GM12878 (cell line): Measurements from ENCODE around the gene OTUD5. TPM values are rescaled to one million over a fixed set of nuclear protein-coding genes. Genes with fewer than 3 reads are reported as not detected.
A peak's percentile ranks its signal among the peaks of the same experiment; 100 is the strongest.

Experiments
- BHLHE40 ChIP-seq, 2 experiments: fragments of 450-650 bp in 1 of 2; IDR thresholded peaks; 2 replicates each; pipeline ENCODE4 v1.6.1; 2011 to 2017; ENCODE audit warnings: low read depth in 2 of 2, borderline replicate concordance in 1 of 2, improper control_type of control experiment in 1 of 2, low read length in 1 of 2, mild to moderate bottlenecking in 1 of 2
- BRCA1 ChIP-seq: IDR thresholded peaks from 2 replicates; pipeline ENCODE4 v1.6.1; 2011; ENCODE audit warnings: low read depth, low read length, improper control_type of control experiment
- CTCF ChIP-seq, 3 experiments: IDR thresholded peaks in 2 of 3; conservative IDR thresholded peaks in 1 of 3; 2 replicates each; pipeline ENCODE4 v1.5.1; 2011; ENCODE audit warnings: low read depth in 3 of 3, low read length in 3 of 3, mild to moderate bottlenecking in 3 of 3, control low read depth in 2 of 3, moderate library complexity in 2 of 3, inconsistent platforms in 1 of 3, mixed read lengths in 1 of 3; ENCODE audit not compliant: control insufficient read depth in 2 of 3, insufficient read depth in 1 of 3; ENCODE audit errors: extremely low read depth in 1 of 3
- DPF2 ChIP-seq: fragments of 450-650 bp; IDR thresholded peaks from 2 replicates; pipeline ENCODE4 v1.6.1; 2017; ENCODE audit warnings: mild to moderate bottlenecking
- FOXM1 ChIP-seq: IDR thresholded peaks from 2 replicates; pipeline ENCODE4 v1.6.1; 2012; ENCODE audit warnings: low read depth, mild to moderate bottlenecking, inconsistent platforms, low read length, moderate library complexity
- IKZF1 ChIP-seq: fragments of 450-650 bp; conservative IDR thresholded peaks from 2 replicates; pipeline ENCODE4 v1.6.1; 2017; ENCODE audit warnings: antibody characterized with exemption, mild to moderate bottlenecking
- KAT2A ChIP-seq: conservative IDR thresholded peaks from 2 replicates; pipeline ENCODE4 v1.6.1; 2011; ENCODE audit warnings: low read depth, low read length; ENCODE audit not compliant: control insufficient read depth
- KDM1A ChIP-seq: fragments of 200-600 bp; sonication (generic); IDR thresholded peaks from 2 replicates; pipeline ENCODE4 v1.6.1; 2016; ENCODE audit warnings: borderline replicate concordance
- LARP7 ChIP-seq: fragments of 450-650 bp; IDR thresholded peaks from 2 replicates; pipeline ENCODE4 v1.6.1; 2017; ENCODE audit warnings: mild to moderate bottlenecking
- MEF2B ChIP-seq: fragments of 450-650 bp; IDR thresholded peaks from 2 replicates; pipeline ENCODE4 v1.6.1; 2018; ENCODE audit warnings: mild to moderate bottlenecking, moderate library complexity; ENCODE audit not compliant: partially characterized antibody, poor library complexity, severe bottlenecking
- MYB ChIP-seq: fragments of 150-350 bp; IDR thresholded peaks from 2 replicates; pipeline ENCODE4 v1.6.1; 2014; ENCODE audit warnings: mild to moderate bottlenecking, low read depth, low read length, borderline replicate concordance
- MYC ChIP-seq: IDR thresholded peaks from 2 replicates; pipeline ENCODE4 v1.6.1; 2011; ENCODE audit warnings: mild to moderate bottlenecking, low read length, moderate library complexity, inconsistent platforms; ENCODE audit not compliant: insufficient read depth, insufficient replicate concordance, insufficient read length, severe bottlenecking
- PAX5 ChIP-seq: IDR thresholded peaks from 2 replicates; pipeline ENCODE4 v1.6.1; 2011; ENCODE audit warnings: low read depth, low read length, borderline replicate concordance
- RAD51 ChIP-seq: fragments of 450-650 bp; IDR thresholded peaks from 2 replicates; pipeline ENCODE4 v1.6.1; 2016; ENCODE audit warnings: moderate library complexity, mild to moderate bottlenecking, inconsistent platforms
- RFX5 ChIP-seq: IDR thresholded peaks from 2 replicates; pipeline ENCODE4 v1.6.1; 2011; ENCODE audit warnings: low read depth, low read length, improper control_type of control experiment
- RUNX3 ChIP-seq: IDR thresholded peaks from 2 replicates; pipeline ENCODE4 v1.6.1; 2012; ENCODE audit warnings: low read length, inconsistent platforms
- SIN3A ChIP-seq: IDR thresholded peaks from 2 replicates; pipeline ENCODE4 v1.6.1; 2012; ENCODE audit warnings: low read depth, low read length, improper control_type of control experiment
- SPI1 ChIP-seq: IDR thresholded peaks from 2 replicates; pipeline ENCODE4 v1.6.1; 2011; ENCODE audit warnings: low read depth, mild to moderate bottlenecking, low read length, moderate library complexity, borderline replicate concordance; ENCODE audit not compliant: insufficient read depth
- SREBF2 ChIP-seq: IDR thresholded peaks from 2 replicates; pipeline ENCODE4 v1.6.1; 2012; ENCODE audit warnings: mild to moderate bottlenecking, low read length
- TAF1 ChIP-seq: IDR thresholded peaks from 2 replicates; pipeline ENCODE4 v1.6.1; 2011; ENCODE audit warnings: mild to moderate bottlenecking, low read depth, low read length, borderline replicate concordance
- TBL1XR1 ChIP-seq: IDR thresholded peaks from 2 replicates; pipeline ENCODE4 v1.6.1; 2012; ENCODE audit warnings: low read depth, low read length, improper control_type of control experiment
- YBX1 ChIP-seq: fragments of 450-650 bp; IDR thresholded peaks from 2 replicates; pipeline ENCODE4 v1.6.1; 2016; ENCODE audit warnings: antibody characterized with exemption
- ZBTB40 ChIP-seq: fragments of 450-650 bp; IDR thresholded peaks from 2 replicates; pipeline ENCODE4 v1.6.1; 2016; ENCODE audit warnings: mild to moderate bottlenecking, moderate library complexity, borderline replicate concordance
- ZZZ3 ChIP-seq: IDR thresholded peaks from 2 replicates; pipeline ENCODE4 v1.6.1; 2011; ENCODE audit warnings: low read depth; ENCODE audit not compliant: control insufficient read depth, insufficient read length
- polyA plus RNA-seq, 11 experiments: library from polyadenylated mRNA; depleted of rRNA in 4 of 11; unstranded in 6 of 11; stranded (reverse) in 5 of 11; fragments of >200 nt; fragmentation: Nextera tagmentation in 4 of 11; fragmentation: Illumina TruSeq in 1 of 11; extraction: Ambion mirVana in 4 of 11; extraction: Trizol in 1 of 11; gene quantifications; 1 replicate in 1 of 11; 2 replicates in 10 of 11; pipeline versions ENCODE4 v1.2.1 to v1.2.3, GENCODE V29; 2011 to 2016; ENCODE audit warnings: inconsistent platforms in 2 of 11, missing spikeins in 2 of 11, low read depth in 1 of 11
- total RNA-seq, 4 experiments: library from RNA; depleted of rRNA in 3 of 4; stranded (reverse); fragments of >200 nt in 3 of 4; fragmentation: Illumina TruSeq in 1 of 4; extraction: Trizol in 1 of 4; gene quantifications; 2 replicates each; pipeline versions ENCODE4 v1.2.1 to v1.2.3, GENCODE V29; 2013 to 2021

OTUD5 gene
- total and polyA plus RNA-seq, 10 of the 15 experiments (the other 5 are each of a cell fraction or from before 2014, with no cell fraction given) = 2.0 to 50.3 (median 22.7) TPM

- TF ChIP-seq RAD51 = peak; percentile 33; the same call in 1 of the 2 replicates
- no peak for TF ChIP-seq KDM1A
- TF ChIP-seq SREBF2 = no peak
- TF ChIP-seq DPF2 = peak; percentile 62
- TF ChIP-seq YBX1 = no peak
- TF ChIP-seq TBL1XR1 = peak; percentile 92
- peak; percentile 86 for TF ChIP-seq MEF2B
- no peak for TF ChIP-seq BRCA1
- no peak for TF ChIP-seq SIN3A
- TF ChIP-seq MYB = peak; percentile 58; the same call in 1 of the 2 replicates
- peak; percentile 82; the same call in 1 of the 2 replicates for TF ChIP-seq FOXM1
- TF ChIP-seq KAT2A = no peak
- peak; percentile 91 for TF ChIP-seq RUNX3
- TF ChIP-seq PAX5 = peak; percentile 91
- no peak for TF ChIP-seq ZZZ3
- TF ChIP-seq BHLHE40 (IDR thresholded peaks at IDR 0.05; ENCODE audit: borderline replicate concordance in 1 of 2, low read depth in 2 of 2, low read length in 1 of 2) = peak; percentile 62 to 63; a peak in 3 of 4 replicates
- TF ChIP-seq IKZF1 = peak; percentile 97
- TF ChIP-seq TAF1 = 0 out of 2 replicates have a peak, but pooled peaks have one; percentile 12
- peak; percentile 17; the same call in 1 of the 2 replicates for TF ChIP-seq SPI1
- no peak for TF ChIP-seq MYC
- no peak for TF ChIP-seq CTCF (IDR thresholded peaks at IDR 0.05 in 2 of 3, conservative IDR thresholded peaks at IDR 0.05 in 1 of 3; ENCODE audit: control insufficient read depth in 2 of 3, extremely low read depth in 1 of 3, insufficient read depth in 1 of 3, low read depth in 3 of 3, low read length in 3 of 3)
- no peak for TF ChIP-seq RFX5
- TF ChIP-seq LARP7 = 0 out of 2 replicates have a peak, but pooled peaks have one; percentile 47
- no peak for TF ChIP-seq ZBTB40
These were observed 18.5 kb downstream of the OTUD5 start (continued) for GRCh38 chrX:48938721-48939425.
